ENCODE results near the gene DUSP10. TPM values are rescaled to one million over a fixed set of nuclear protein-coding genes. Genes with fewer than 3 reads are reported as not detected.

Gene DUSP10
- total RNA-seq, 1 experiment from 2014 or later: 6.2 TPM

DNA sequence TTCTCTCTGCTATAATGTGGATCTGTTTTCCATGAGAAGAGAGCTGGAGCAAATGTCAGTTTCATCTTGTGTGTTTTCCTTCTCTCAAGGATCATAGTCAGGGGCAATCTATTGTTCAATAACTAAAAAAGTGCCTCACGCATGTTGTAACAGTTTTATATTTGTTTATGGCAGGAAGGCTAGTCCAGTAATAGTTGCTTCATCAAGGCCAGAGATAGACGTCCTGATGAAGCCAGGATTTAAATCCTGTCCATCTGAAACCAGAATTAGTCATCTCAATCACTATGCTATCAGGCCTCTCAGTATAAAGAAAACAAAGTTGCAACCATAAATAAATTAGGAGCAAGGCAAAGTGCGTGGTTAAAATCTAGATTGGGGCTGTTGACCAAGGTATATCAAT lies 30.2 kb upstream of the DUSP10 start:
- DNase-seq (peak; percentile 49), ATAC-seq (no peak)
- H3K9me2 ChIP-seq (replicated peaks; ENCODE audit: low read length): no peaks in the 10 kb centered on the region
- BruUV-seq (replicated peaks): no TSS peak
- no peak overlapping the region for H3K9ac ChIP-seq (ENCODE audit: low read length)
- no peaks in the 10 kb centered on the region for H3K79me2 ChIP-seq (ENCODE audit: low read length)
- H3K4me2 ChIP-seq (ENCODE audit: low read length): no peak overlapping the region
- no peak overlapping the region; the same call in 1 of the 2 replicates for H2AFZ ChIP-seq (ENCODE audit: low read length)
- H3K27ac ChIP-seq (ENCODE audit: low read length): no peak overlapping the region
- H4K20me1 ChIP-seq (ENCODE audit: low read length): no peaks in the 10 kb centered on the region
- TF ChIP-seq, protein P1, sequence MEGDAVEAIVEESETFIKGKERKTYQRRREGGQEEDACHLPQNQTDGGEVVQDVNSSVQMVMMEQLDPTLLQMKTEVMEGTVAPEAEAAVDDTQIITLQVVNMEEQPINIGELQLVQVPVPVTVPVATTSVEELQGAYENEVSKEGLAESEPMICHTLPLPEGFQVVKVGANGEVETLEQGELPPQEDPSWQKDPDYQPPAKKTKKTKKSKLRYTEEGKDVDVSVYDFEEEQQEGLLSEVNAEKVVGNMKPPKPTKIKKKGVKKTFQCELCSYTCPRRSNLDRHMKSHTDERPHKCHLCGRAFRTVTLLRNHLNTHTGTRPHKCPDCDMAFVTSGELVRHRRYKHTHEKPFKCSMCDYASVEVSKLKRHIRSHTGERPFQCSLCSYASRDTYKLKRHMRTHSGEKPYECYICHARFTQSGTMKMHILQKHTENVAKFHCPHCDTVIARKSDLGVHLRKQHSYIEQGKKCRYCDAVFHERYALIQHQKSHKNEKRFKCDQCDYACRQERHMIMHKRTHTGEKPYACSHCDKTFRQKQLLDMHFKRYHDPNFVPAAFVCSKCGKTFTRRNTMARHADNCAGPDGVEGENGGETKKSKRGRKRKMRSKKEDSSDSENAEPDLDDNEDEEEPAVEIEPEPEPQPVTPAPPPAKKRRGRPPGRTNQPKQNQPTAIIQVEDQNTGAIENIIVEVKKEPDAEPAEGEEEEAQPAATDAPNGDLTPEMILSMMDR (conservative IDR thresholded peaks at IDR 0.05; ENCODE audit: low read depth, low read length): no peak
- TF ChIP-seq EZH2phosphoT487 (IDR thresholded peaks at IDR 0.05; ENCODE audit: borderline replicate concordance, low read length) (no peak), EZH2 (IDR thresholded peaks at IDR 0.05; ENCODE audit: low read length, unreplicated experiment) (no peak)
- CTCF ChIA-PET: interaction anchor here (0.6 kb wide), 1 partner anchor 675 kb away, joined by 4 read pairs; no protein-coding TSS in a partner anchor
- peaks cover 6% of the 10 kb centered on the region; the same call in 1 of the 2 replicates for H3K4me1 ChIP-seq (ENCODE audit: insufficient read depth, low read length)
- no peaks in the 10 kb centered on the region for H3K36me3 ChIP-seq (ENCODE audit: low read depth, low read length)
- H3K9me3 ChIP-seq (ENCODE audit: low read length): no peaks in the 10 kb centered on the region
- POLR2A ChIA-PET (ENCODE audit: unreplicated experiment): no interaction called here
- no peak overlapping the region for H3K4me3 ChIP-seq (ENCODE audit: low read length)
- no peaks in the 10 kb centered on the region for H3F3A ChIP-seq (ENCODE audit: low read length, unreplicated experiment)
- no peaks in the 10 kb centered on the region for H3K27me3 ChIP-seq (ENCODE audit: low read length)
- intact Hi-C loops (cut with micrococcal nuclease): no loop called here

DNA sequence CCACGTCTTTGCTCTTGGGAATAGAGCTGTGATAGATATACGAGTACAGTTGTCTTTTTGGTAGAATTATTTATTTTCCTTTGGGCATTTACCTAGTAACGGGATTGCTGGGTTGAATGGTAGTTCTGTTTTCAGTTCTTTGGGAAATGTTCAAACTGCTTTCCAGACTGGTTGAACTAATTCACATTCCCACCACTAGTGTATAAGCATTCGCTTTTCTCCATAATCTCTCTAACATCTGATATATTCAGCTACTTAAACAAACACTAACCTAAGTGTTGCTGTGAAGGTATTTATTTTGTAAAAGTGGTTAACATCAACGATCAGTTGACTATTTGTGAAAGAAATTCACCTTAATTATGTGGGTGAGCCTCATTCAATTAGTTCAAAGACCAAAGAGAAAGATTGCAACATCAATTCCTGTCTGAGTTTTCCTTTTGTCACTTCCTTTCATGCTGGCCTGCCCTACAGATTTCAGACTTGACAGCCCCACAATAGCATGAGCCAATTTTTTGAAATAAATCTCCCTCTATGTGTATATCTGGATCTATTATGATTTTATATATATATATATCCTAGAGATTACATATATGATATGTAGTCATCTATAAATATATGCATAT lies 26.7 kb upstream of the DUSP10 start:
- no TSS peak for BruUV-seq (replicated peaks)
- TF ChIP-seq, protein P1 (conservative IDR thresholded peaks at IDR 0.05; ENCODE audit: low read depth, low read length): 0 out of 2 replicates have a peak, but pooled peaks have one; percentile 28
- TF ChIP-seq EZH2phosphoT487 (IDR thresholded peaks at IDR 0.05; ENCODE audit: borderline replicate concordance, low read length) (no peak), EZH2 (IDR thresholded peaks at IDR 0.05; ENCODE audit: low read length, unreplicated experiment) (no peak)
- intact Hi-C loops (cut with micrococcal nuclease): no loop called here
- Histone ChIP-seq H3K4me2 (ENCODE audit: low read length) (no peak overlapping the region), H3K4me1 (ENCODE audit: insufficient read depth, low read length) (peaks cover 6% of the 10 kb centered on the region; the same call in 1 of the 2 replicates), H3K36me3 (ENCODE audit: low read depth, low read length) (no peaks in the 10 kb centered on the region), H3K9me3 (ENCODE audit: low read length) (no peaks in the 10 kb centered on the region), H3K27ac (ENCODE audit: low read length) (no peak overlapping the region), H3K9me2 (replicated peaks; ENCODE audit: low read length) (no peaks in the 10 kb centered on the region), H3K9ac (ENCODE audit: low read length) (no peak overlapping the region), H3K4me3 (ENCODE audit: low read length) (no peak overlapping the region), H4K20me1 (ENCODE audit: low read length) (no peaks in the 10 kb centered on the region), H3F3A (ENCODE audit: low read length, unreplicated experiment) (no peaks in the 10 kb centered on the region), H3K27me3 (ENCODE audit: low read length) (no peaks in the 10 kb centered on the region), H2AFZ (ENCODE audit: low read length) (no peak overlapping the region), H3K79me2 (ENCODE audit: low read length) (no peaks in the 10 kb centered on the region)
- ChIA-PET POLR2A (ENCODE audit: unreplicated experiment) (interaction anchor here (0.6 kb wide), 1 partner anchor 90 kb away, joined by 5 read pairs; no protein-coding TSS in a partner anchor), CTCF (no interaction called here)
- no peak for ATAC-seq
- DNase-seq: no peak

DNA sequence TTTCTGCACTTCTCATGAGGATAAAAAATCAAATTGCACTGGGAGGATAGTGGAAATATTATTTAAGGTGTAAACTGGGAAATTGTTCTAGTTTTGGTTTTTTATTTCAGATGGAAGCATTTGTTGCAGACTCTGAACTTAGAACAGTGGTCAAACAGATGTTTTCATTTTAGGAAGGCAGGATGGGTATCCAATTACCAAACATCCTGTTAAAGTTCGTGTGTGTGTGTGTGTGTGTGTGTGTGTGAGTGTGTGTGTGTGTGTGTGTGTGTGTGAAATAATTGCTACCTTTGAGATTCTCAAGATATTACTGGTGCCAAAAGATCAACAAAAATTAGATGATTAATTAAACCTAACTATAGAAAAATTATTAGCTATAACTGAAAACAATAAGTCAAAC lies 24.3 kb upstream of the DUSP10 start:
- no peak for DNase-seq
- Histone ChIP-seq H2AFZ (ENCODE audit: low read length) (no peak overlapping the region), H3K27ac (ENCODE audit: low read length) (no peak overlapping the region), H3K9me2 (replicated peaks; ENCODE audit: low read length) (no peaks in the 10 kb centered on the region), H4K20me1 (ENCODE audit: low read length) (no peaks in the 10 kb centered on the region), H3K27me3 (ENCODE audit: low read length) (no peaks in the 10 kb centered on the region), H3K4me1 (ENCODE audit: insufficient read depth, low read length) (no peaks in the 10 kb centered on the region), H3K9ac (ENCODE audit: low read length) (no peak overlapping the region), H3F3A (ENCODE audit: low read length, unreplicated experiment) (no peaks in the 10 kb centered on the region), H3K79me2 (ENCODE audit: low read length) (no peaks in the 10 kb centered on the region), H3K36me3 (ENCODE audit: low read depth, low read length) (no peaks in the 10 kb centered on the region), H3K4me2 (ENCODE audit: low read length) (no peak overlapping the region), H3K9me3 (ENCODE audit: low read length) (no peaks in the 10 kb centered on the region), H3K4me3 (ENCODE audit: low read length) (no peak overlapping the region)
- intact Hi-C loops (cut with micrococcal nuclease): no loop called here
- ATAC-seq: no peak
- TF ChIP-seq EZH2phosphoT487 (IDR thresholded peaks at IDR 0.05; ENCODE audit: borderline replicate concordance, low read length) (no peak), EZH2 (IDR thresholded peaks at IDR 0.05; ENCODE audit: low read length, unreplicated experiment) (no peak)
- TF ChIP-seq, protein P1 (conservative IDR thresholded peaks at IDR 0.05; ENCODE audit: low read depth, low read length): no peak
- POLR2A ChIA-PET (ENCODE audit: unreplicated experiment): interaction anchor here (0.6 kb wide), 1 partner anchor 326 kb away, joined by 24 read pairs; no protein-coding TSS in a partner anchor
- CTCF ChIA-PET: no interaction called here
- BruUV-seq (replicated peaks): no TSS peak

Measured in PC-3 (cell line).